Vagina (tissue), 2 donors: ENCODE results near the gene ARHGAP44.

Experiments used
- POLR2A ChIP-seq, 2 donors: fragments of 450-650 bp; IDR thresholded peaks; one replicate each; pipeline ENCODE4 v1.6.1; 2017; ENCODE audit warnings: antibody characterized with exemption in 2 of 2, mild to moderate bottlenecking in 2 of 2, moderate library complexity in 2 of 2
- POLR2AphosphoS5 ChIP-seq, 2 donors: sonication (generic); formaldehyde crosslinking; IDR thresholded peaks; one replicate each; pipeline ENCODE4 v1.9.0; 2017; ENCODE audit warnings: antibody characterized with exemption in 2 of 2, mild to moderate bottlenecking in 2 of 2, low read depth in 1 of 2; ENCODE audit not compliant: insufficient read depth in 1 of 2
- TF ChIP-seq, protein P1 (sequence below), 3 experiments: fragments of 450-650 bp in 2 of 3; fragments of 200-600 bp in 1 of 3; sonication (generic) in 1 of 3; IDR thresholded peaks; one replicate each; pipeline ENCODE4 v1.5.1; 2017 to 2019; ENCODE audit warnings: antibody characterized with exemption in 3 of 3, mild to moderate bottlenecking in 2 of 3, moderate library complexity in 2 of 3

DNA sequence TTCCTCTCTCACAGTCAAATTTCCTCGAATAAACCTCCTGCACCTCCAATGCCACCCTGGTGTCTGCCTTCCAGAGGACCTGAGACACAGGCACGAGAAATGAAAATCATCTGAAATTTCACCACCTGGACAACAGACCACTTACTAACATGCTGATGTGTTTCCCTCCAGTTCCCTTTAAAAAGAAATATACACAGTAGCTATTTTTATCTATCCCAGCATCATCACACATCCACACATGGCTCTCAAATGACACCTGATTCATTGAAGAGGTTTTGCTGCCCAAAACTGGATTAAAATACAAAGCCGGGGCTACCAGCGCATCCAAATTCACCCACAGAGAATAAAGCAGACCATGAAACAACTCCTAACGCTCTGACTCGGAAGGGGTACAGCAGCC lies 214.6 kb downstream of the ARHGAP44 start:
- TF ChIP-seq, protein P1, sequence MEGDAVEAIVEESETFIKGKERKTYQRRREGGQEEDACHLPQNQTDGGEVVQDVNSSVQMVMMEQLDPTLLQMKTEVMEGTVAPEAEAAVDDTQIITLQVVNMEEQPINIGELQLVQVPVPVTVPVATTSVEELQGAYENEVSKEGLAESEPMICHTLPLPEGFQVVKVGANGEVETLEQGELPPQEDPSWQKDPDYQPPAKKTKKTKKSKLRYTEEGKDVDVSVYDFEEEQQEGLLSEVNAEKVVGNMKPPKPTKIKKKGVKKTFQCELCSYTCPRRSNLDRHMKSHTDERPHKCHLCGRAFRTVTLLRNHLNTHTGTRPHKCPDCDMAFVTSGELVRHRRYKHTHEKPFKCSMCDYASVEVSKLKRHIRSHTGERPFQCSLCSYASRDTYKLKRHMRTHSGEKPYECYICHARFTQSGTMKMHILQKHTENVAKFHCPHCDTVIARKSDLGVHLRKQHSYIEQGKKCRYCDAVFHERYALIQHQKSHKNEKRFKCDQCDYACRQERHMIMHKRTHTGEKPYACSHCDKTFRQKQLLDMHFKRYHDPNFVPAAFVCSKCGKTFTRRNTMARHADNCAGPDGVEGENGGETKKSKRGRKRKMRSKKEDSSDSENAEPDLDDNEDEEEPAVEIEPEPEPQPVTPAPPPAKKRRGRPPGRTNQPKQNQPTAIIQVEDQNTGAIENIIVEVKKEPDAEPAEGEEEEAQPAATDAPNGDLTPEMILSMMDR (IDR thresholded peaks at IDR 0.05): no peak
- TF ChIP-seq POLR2AphosphoS5 (IDR thresholded peaks at IDR 0.05; ENCODE audit: insufficient read depth in 1 of 2, low read depth in 1 of 2): no peak
- TF ChIP-seq POLR2A (IDR thresholded peaks at IDR 0.05): no peak
